Ovary (tissue), 9 donors: ENCODE data around the gene CKM. TPM values are rescaled to one million over a fixed set of nuclear protein-coding genes. Genes with fewer than 3 reads are reported as not detected.

Source experiments
- DNase-seq, 5 donors: peaks; one replicate each; pipeline ENCODE4 v3.0.0-alpha.2; 2019 to 2020
- H3K27ac ChIP-seq, 2 donors: fragments of 200-600 bp; one replicate each; pipeline versions ENCODE4 v1.5.1 to v1.8.0; 2019 to 2022
- H3K27me3 ChIP-seq: fragments of 200-600 bp; one replicate; pipeline ENCODE4 v1.8.0; 2022
- H3K36me3 ChIP-seq: fragments of 200-600 bp; sonication (generic); one replicate; pipeline ENCODE4 v1.5.1; 2019
- H3K4me1 ChIP-seq: one replicate; pipeline ENCODE4 v1.8.1; 2013; ENCODE audit warnings: mild to moderate bottlenecking, moderate library complexity; ENCODE audit not compliant: insufficient read depth
- H3K4me3 ChIP-seq: fragments of 200-600 bp; sonication (generic); one replicate; pipeline ENCODE4 v1.5.1; 2017
- H3K9me3 ChIP-seq, 2 donors: fragments of 200-600 bp in 1 of 2; sonication (generic) in 1 of 2; one replicate each; pipeline versions ENCODE4 v1.5.1 to v1.8.1; 2013 to 2019; ENCODE audit warnings: mild to moderate bottlenecking in 1 of 2, moderate library complexity in 1 of 2
- CTCF ChIP-seq, 3 donors: fragments of 450-650 bp in 2 of 3; fragments of 200-600 bp in 1 of 3; IDR thresholded peaks; one replicate each; pipeline versions ENCODE4 v1.5.1 to v1.8.0; 2016 to 2022; ENCODE audit warnings: antibody characterized with exemption in 3 of 3, mild to moderate bottlenecking in 1 of 3
- EP300 ChIP-seq: sonication (generic); formaldehyde crosslinking; IDR thresholded peaks from one replicate; pipeline ENCODE4 v1.6.1; 2017; ENCODE audit warnings: antibody characterized with exemption
- POLR2A ChIP-seq: fragments of 450-650 bp; IDR thresholded peaks from one replicate; pipeline ENCODE4 v1.6.1; 2017; ENCODE audit warnings: antibody characterized with exemption, mild to moderate bottlenecking, moderate library complexity
- WGBS, 3 donors: extraction: QIAGEN DNeasy Blood & Tissue Kit in 1 of 3; methylation state at CpG; one replicate each; pipeline versions ENCODE4 v1.1.5 to v1.1.7; 2013 to 2017; 5-methylcytosine and 5-hydroxymethylcytosine counted together
- intact Hi-C, 4 donors: fragments of 100-400 bp; cut with DNase I; formaldehyde crosslinking; loops; one replicate each; pipeline versions ENCODE4 v1.11.0 to v1.15.1; 2022 to 2023
- polyA plus RNA-seq, 2 donors: library from polyadenylated mRNA; stranded (reverse); fragments of 200-250 nt in 1 of 2; fragments of 350-450 nt in 1 of 2; fragmentation: Illumina TruSeq in 1 of 2; extraction: RNeasy Lipid Tissue Mini Kit (QIAGEN cat#74804) in 1 of 2; gene quantifications; one replicate each; pipeline ENCODE4 v1.2.3, GENCODE V29; 2013 to 2014
- total RNA-seq, 7 donors: library from RNA; depleted of rRNA in 2 of 7; stranded (reverse); fragments of >200 nt in 2 of 7; fragmentation: NEBNext Ultra II Directional in 3 of 7; extraction: Animal tissue kit (Norgen Biotek cat#: 25700) in 3 of 7; gene quantifications; one replicate each; pipeline versions ENCODE4 v1.1.0 to v1.2.4, GENCODE V29; 2016 to 2023
- donor health status: DM: no; HTN: no; CAD: no; lungs with moderate emphysema.
- donor health status: DM: no; HTN: no; CAD: no.
- donor health status: Bipolar disorder and iron deficiency.
- donor health status: DM: yes; HTN: yes; CAD: no.
- donor health status: DM: no; HTN: no; CAD: no.
- donor health status: DM: yes; HTN: yes; CAD: no.

The CKM gene
- total and polyA plus RNA-seq, 9 donors, result 0.10 to 0.85 (median 0.55) TPM; not detected in 4

GRCh38 chr19:45264781-45265317 is 57.8 kb downstream of the CKM start:
- intact Hi-C loops, result no loop called here
- 89 to 92% (median 91%) methylated on average over 19 of the region's 19 CpGs for WGBS, 3 donors
- Histone ChIP-seq H3K27me3 (no peaks in the 10 kb centered on the region), H3K27ac (no peak overlapping the region), H3K4me1 (no peaks in the 10 kb centered on the region), H3K9me3 (no peaks in the 10 kb centered on the region), H3K4me3 (no peak overlapping the region), H3K36me3 (no peaks in the 10 kb centered on the region)
- no peak for TF ChIP-seq EP300
- TF ChIP-seq CTCF (IDR thresholded peaks at IDR 0.05), result no peak
- no peak for TF ChIP-seq POLR2A
- DNase-seq, result no peak

DNA sequence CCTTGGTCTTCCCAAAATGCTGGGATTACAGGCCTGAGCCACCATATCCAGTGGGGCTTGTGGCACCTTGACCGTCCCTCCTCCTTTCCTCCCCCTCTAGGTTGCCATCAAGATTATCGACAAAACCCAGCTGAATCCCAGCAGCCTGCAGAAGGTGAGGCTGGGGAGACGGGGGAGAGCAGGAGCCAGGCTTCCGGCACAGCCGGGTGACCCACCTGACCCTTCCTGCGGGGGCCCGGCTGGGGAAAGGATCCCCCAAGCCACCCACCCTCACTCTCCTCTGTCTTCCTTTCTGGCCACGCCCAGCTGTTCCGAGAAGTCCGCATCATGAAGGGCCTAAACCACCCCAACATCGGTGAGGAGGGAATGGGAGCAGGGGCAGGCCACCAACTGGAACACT is 59.7 kb downstream of the CKM start:
- intact Hi-C loops, result no loop called here
- no peaks in the 10 kb centered on the region for H3K4me1 ChIP-seq
- TF ChIP-seq EP300 (no peak), POLR2A (no peak), CTCF (IDR thresholded peaks at IDR 0.05) (no peak)
- 75 to 85% (median 83%) methylated on average over 11 of the region's 11 CpGs for WGBS, 3 donors
- no peak for DNase-seq
- no peak overlapping the region for H3K27ac ChIP-seq
- no peaks in the 10 kb centered on the region for H3K27me3 ChIP-seq
- H3K9me3 ChIP-seq, result no peaks in the 10 kb centered on the region
- no peaks in the 10 kb centered on the region for H3K36me3 ChIP-seq
- no peak overlapping the region for H3K4me3 ChIP-seq

GRCh38 chr19:45262570-45262969 is 60.1 kb downstream of the CKM start:
- intact Hi-C loops, result no loop called here
- no peaks in the 10 kb centered on the region for H3K36me3 ChIP-seq

DNA sequence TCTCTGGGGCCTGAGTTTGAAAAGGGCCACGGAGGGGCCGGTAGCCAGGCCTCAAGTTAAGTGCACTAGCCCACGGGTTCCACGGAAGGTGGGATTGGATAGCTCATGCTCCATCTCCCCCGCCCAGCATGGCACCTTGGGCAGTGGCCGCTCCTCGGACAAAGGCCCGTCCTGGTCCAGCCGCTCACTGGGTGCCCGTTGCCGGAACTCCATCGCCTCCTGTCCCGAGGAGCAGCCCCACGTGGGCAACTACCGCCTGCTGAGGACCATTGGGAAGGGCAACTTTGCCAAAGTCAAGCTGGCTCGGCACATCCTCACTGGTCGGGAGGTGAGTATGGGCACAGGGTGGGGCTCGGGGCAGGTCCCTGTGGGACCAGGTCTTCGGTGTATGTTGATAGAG is 63.8 kb downstream of the CKM start:
- intact Hi-C loops, result no loop called here
- 94 to 96% (median 95%) methylated on average over 19 of the region's 19 CpGs for WGBS, 3 donors

More at GRCh38 chr19:45262570-45262969, 60.1 kb downstream of the CKM start:
- Histone ChIP-seq H3K4me1 (no peaks in the 10 kb centered on the region), H3K27me3 (no peaks in the 10 kb centered on the region), H3K4me3 (no peak overlapping the region), H3K27ac (no peak overlapping the region), H3K9me3 (no peaks in the 10 kb centered on the region)
- no peak for DNase-seq
- no peak for TF ChIP-seq POLR2A
- no peak for TF ChIP-seq CTCF (IDR thresholded peaks at IDR 0.05)
- TF ChIP-seq EP300, result no peak
- WGBS, 3 donors, result 68 to 83% (median 74%) methylated on average over 6 of the region's 6 CpGs

More for the DNA sequence above, 63.8 kb downstream of the CKM start:
- no peaks in the 10 kb centered on the region for H3K9me3 ChIP-seq
- no peak for DNase-seq
- peaks cover under 1% of the 10 kb centered on the region for H3K4me1 ChIP-seq
- H3K36me3 ChIP-seq, result no peaks in the 10 kb centered on the region
- H3K4me3 ChIP-seq, result no peak overlapping the region
- no peaks in the 10 kb centered on the region for H3K27me3 ChIP-seq
- H3K27ac ChIP-seq, result no peak overlapping the region
- no peak for TF ChIP-seq CTCF (IDR thresholded peaks at IDR 0.05)
- no peak for TF ChIP-seq POLR2A
- no peak for TF ChIP-seq EP300
